ENCODE data around the gene CBX1.

Gene CBX1

GRCh38 chr17:48101012-48101720, at the start of gene CBX1:
Gene CBX1, minus strand, starts transcription at chr17:48101478. Its CDS starts 24,474 bp downstream, at chr17:48077004.
- DNase-seq (ENCODE audit: low spot score) = peak; percentile 92

- no peak for DNase-seq (ENCODE audit: low spot score)
Observed at GRCh38 chr17:48150597-48151001, 49.3 kb upstream of the CBX1 start.

- DNase-seq (ENCODE audit: low spot score) = no peak
Observed at GRCh38 chr17:48149787-48150463, 48.6 kb upstream of the CBX1 start.

GRCh38 chr17:48148854-48149786, 47.8 kb upstream of the CBX1 start:
- DNase-seq (ENCODE audit: low spot score) = no peak

- DNase-seq (ENCODE audit: low spot score) = no peak
Observed at GRCh38 chr17:48148029-48148770, 46.9 kb upstream of the CBX1 start.

- no peak for DNase-seq (ENCODE audit: low spot score)
Observed at GRCh38 chr17:48144976-48145798, 43.9 kb upstream of the CBX1 start.

- DNase-seq (ENCODE audit: low spot score) = no peak
Observed at GRCh38 chr17:48144231-48144630, 43.0 kb upstream of the CBX1 start.

- DNase-seq (ENCODE audit: low spot score) = no peak
Observed at GRCh38 chr17:48143629-48144028, 42.4 kb upstream of the CBX1 start.

- DNase-seq (ENCODE audit: low spot score) = peak; percentile 64
Observed at GRCh38 chr17:48139944-48140343, 38.7 kb upstream of the CBX1 start.

GRCh38 chr17:48137656-48138055, 36.4 kb upstream of the CBX1 start:
- no peak for DNase-seq (ENCODE audit: low spot score)

GRCh38 chr17:48134912-48135480, 33.7 kb upstream of the CBX1 start:
- no peak for DNase-seq (ENCODE audit: low spot score)

- DNase-seq (ENCODE audit: low spot score) = peak; percentile 47
Observed at GRCh38 chr17:48132385-48132784, 31.1 kb upstream of the CBX1 start.

- DNase-seq (ENCODE audit: low spot score) = peak; percentile 87
Observed at GRCh38 chr17:48131216-48131824, 30.0 kb upstream of the CBX1 start.

- DNase-seq (ENCODE audit: low spot score) = no peak
Observed at GRCh38 chr17:48129981-48130380, 28.7 kb upstream of the CBX1 start.

GRCh38 chr17:48128400-48128799, 27.1 kb upstream of the CBX1 start:
- DNase-seq (ENCODE audit: low spot score) = no peak

GRCh38 chr17:48127371-48128051, 26.2 kb upstream of the CBX1 start:
- no peak for DNase-seq (ENCODE audit: low spot score)

- no peak for DNase-seq (ENCODE audit: low spot score)
Observed at GRCh38 chr17:48126532-48126850, 25.2 kb upstream of the CBX1 start.

GRCh38 chr17:48125829-48126531, 24.7 kb upstream of the CBX1 start:
- no peak for DNase-seq (ENCODE audit: low spot score)

- no peak for DNase-seq (ENCODE audit: low spot score)
Observed at GRCh38 chr17:48123776-48124388, 22.6 kb upstream of the CBX1 start.
